Omental fat pad (tissue), 4 donors: ENCODE data around the gene NOA1. TPM values are rescaled to one million over a fixed set of nuclear protein-coding genes. Genes with fewer than 3 reads are reported as not detected.

Source experiments
- ATAC-seq: fragments of 150-250 bp; one replicate; pipeline ENCODE4 v1.9.1; 2016; ENCODE audit warnings: mild to moderate bottlenecking, moderate library complexity; ENCODE audit not compliant: low FRiP score
- DNase-seq: peaks from one replicate; pipeline ENCODE4 v3.0.0-alpha.2; 2019; ENCODE audit warnings: low spot score
- CTCF ChIP-seq, 3 donors: fragments of 450-650 bp; IDR thresholded peaks; one replicate each; pipeline ENCODE4 v1.5.1; 2016 to 2017; ENCODE audit warnings: antibody characterized with exemption in 3 of 3, mild to moderate bottlenecking in 3 of 3, moderate library complexity in 2 of 3
- total RNA-seq, 4 donors: library from RNA; depleted of rRNA; stranded (reverse); fragments of >200 nt; gene quantifications; one replicate each; pipeline ENCODE4 v1.1.0, GENCODE V29; 2016

Gene NOA1
- total RNA-seq, 4 donors from 2014 or later: 15.7 to 22.2 (median 17.4) TPM

GRCh38 chr4:56978750-56979303 is 1.4 kb upstream of the NOA1 start, which contains the start of gene POLR2B:
TSS of gene POLR2B (plus strand) at chr4:56978896. CDS start at chr4:56978986, 90 bp downstream.
- ATAC-seq (peak; percentile 77), DNase-seq (peak; percentile 81)
- TF ChIP-seq CTCF (IDR thresholded peaks at IDR 0.05): no peak

GRCh38 chr4:56976837-56977320 is 527 bp downstream of the NOA1 start:
- no peak for TF ChIP-seq CTCF (IDR thresholded peaks at IDR 0.05)
- ATAC-seq (peak; percentile 40), DNase-seq (no peak)

- ATAC-seq: no peak
- TF ChIP-seq CTCF (IDR thresholded peaks at IDR 0.05): no peak
- DNase-seq: no peak
These were observed 1.0 kb downstream of the NOA1 start for GRCh38 chr4:56976283-56976836.

GRCh38 chr4:56973336-56973735 is 4.1 kb downstream of the NOA1 start:
- ATAC-seq (no peak), DNase-seq (no peak)
- TF ChIP-seq CTCF (IDR thresholded peaks at IDR 0.05): no peak

- no peak for DNase-seq
- TF ChIP-seq CTCF (IDR thresholded peaks at IDR 0.05): no peak
- ATAC-seq: no peak
These were observed 4.6 kb downstream of the NOA1 start for GRCh38 chr4:56972809-56973208.

GRCh38 chr4:56972389-56972788 is 5.0 kb downstream of the NOA1 start:
- TF ChIP-seq CTCF (IDR thresholded peaks at IDR 0.05): no peak
- DNase-seq (no peak), ATAC-seq (no peak)

- no peak for ATAC-seq
- no peak for TF ChIP-seq CTCF (IDR thresholded peaks at IDR 0.05)
- no peak for DNase-seq
These were observed 6.0 kb downstream of the NOA1 start for GRCh38 chr4:56971383-56971782.
